HG03103 (cell line): ENCODE measurements around the gene KIFC3.
"Not testable (repeated sequence)": the region's sequence is repeated elsewhere in the genome, so short reads cannot be mapped to it uniquely, and the experiment has no call there.

Experiments
- ATAC-seq: cut with Tn5 transposase; IDR thresholded peaks from one replicate; pipeline ENCODE4 v1.9.1; 2021; ENCODE audit warnings: low read depth; ENCODE audit not compliant: unreplicated experiment

Gene KIFC3

GRCh38 chr16:57807252-57807967 is 5.1 kb upstream of the KIFC3 start:
- ATAC-seq, result no peak

- ATAC-seq, result no peak
These were observed 2.9 kb upstream of the KIFC3 start for GRCh38 chr16:57805176-57805575.

- ATAC-seq, result no peak
These were observed 2.0 kb upstream of the KIFC3 start for GRCh38 chr16:57804111-57804837.

GRCh38 chr16:57803134-57803990 is 1.1 kb upstream of the KIFC3 start:
- no peak for ATAC-seq

- ATAC-seq, result no peak
These were observed 416 bp downstream of the KIFC3 start for GRCh38 chr16:57801809-57802340.

- no peak for ATAC-seq
These were observed 1.0 kb downstream of the KIFC3 start for GRCh38 chr16:57801098-57801808.

GRCh38 chr16:57800200-57801097 is 1.8 kb downstream of the KIFC3 start:
- ATAC-seq, result no peak

GRCh38 chr16:57799600-57800199 is 2.6 kb downstream of the KIFC3 start:
- ATAC-seq, result no peak

- no peak for ATAC-seq
These were observed 3.2 kb downstream of the KIFC3 start for GRCh38 chr16:57798953-57799599.

GRCh38 chr16:57798267-57798810 is 4.0 kb downstream of the KIFC3 start:
- ATAC-seq, result no peak

GRCh38 chr16:57797526-57798266 is 4.6 kb downstream of the KIFC3 start:
- ATAC-seq, result no peak

GRCh38 chr16:57797216-57797525 is 5.1 kb downstream of the KIFC3 start:
- no peak for ATAC-seq

GRCh38 chr16:57796014-57796413 is 6.3 kb downstream of the KIFC3 start:
- ATAC-seq, result not testable (repeated sequence)

- no peak for ATAC-seq
These were observed 6.8 kb downstream of the KIFC3 start for GRCh38 chr16:57795431-57795878.

- ATAC-seq, result no peak
These were observed 7.4 kb downstream of the KIFC3 start for GRCh38 chr16:57794849-57795430.

- ATAC-seq, result no peak
These were observed 10.3 kb downstream of the KIFC3 start for GRCh38 chr16:57791893-57792461.
